ENCODE data around the gene USP5. TPM values are rescaled to one million over a fixed set of nuclear protein-coding genes. Genes with fewer than 3 reads are reported as not detected.
A peak's percentile ranks its signal among the peaks of the same experiment; 100 is the strongest.

Gene USP5
- total and polyA plus RNA-seq, 2 of the 8 experiments (the other 6 are each of a cell fraction or from before 2014, with no cell fraction given): 66.5 to 148 TPM

DNA sequence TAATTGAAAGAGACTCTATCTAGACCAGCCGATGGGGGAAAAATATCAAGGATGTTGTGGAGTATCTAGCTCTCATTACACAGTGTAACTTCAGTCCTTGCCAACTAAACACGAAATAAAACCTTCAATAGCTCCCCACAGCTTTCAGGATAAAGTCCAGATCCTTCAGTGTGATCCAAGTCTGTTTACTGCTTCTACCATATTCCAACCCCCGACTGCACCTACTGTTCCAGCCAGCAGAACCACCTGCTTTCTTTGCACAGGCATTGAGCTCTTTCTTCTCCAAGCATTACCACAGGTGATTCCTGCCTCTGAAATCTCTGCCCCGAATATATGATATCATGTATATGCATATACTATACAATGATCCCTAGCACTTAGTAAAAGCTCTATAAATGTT, 50.5 kb downstream of the USP5 start:
- Histone ChIP-seq H2BK20ac (ENCODE audit: low read length) (no peak overlapping the region), H3K9me3 (ENCODE audit: insufficient read depth in 2 of 2, low read depth in 1 of 2, low read length in 1 of 2) (no peaks in the 10 kb centered on the region), H3K9ac (replicated peaks in 1 of 4; ENCODE audit: extremely low read depth in 1 of 4, low read depth in 3 of 4, low read length in 3 of 4) (no peak overlapping the region), H3K4me1 (replicated peaks in 1 of 4; ENCODE audit: control insufficient read depth in 3 of 4, insufficient read depth in 4 of 4, low read length in 3 of 4) (peaks cover 3 to 12% (median 11%) of the 10 kb centered on the region in 4 experiments; a peak in 5 of 7 replicates), H2BK5ac (ENCODE audit: low read depth, low read length) (no peak overlapping the region), H2BK120ac (replicated peaks; ENCODE audit: low read depth, low read length) (no peak overlapping the region), H3K4me3 (ENCODE audit: extremely low read depth in 1 of 4, insufficient read depth in 2 of 4, low read depth in 3 of 4, low read length in 4 of 4) (no peak overlapping the region), H3K23me2 (ENCODE audit: low read depth, low read length) (peaks cover 3% of the 10 kb centered on the region; the same call in 1 of the 2 replicates), H3K79me1 (ENCODE audit: low read depth, low read length) (no peaks in the 10 kb centered on the region), H2BK15ac (ENCODE audit: low read length) (no peak overlapping the region), H3K56ac (replicated peaks; ENCODE audit: insufficient read length, low read depth, low read length) (no peak overlapping the region), H3K23ac (ENCODE audit: insufficient read length) (no peak overlapping the region), H3K14ac (ENCODE audit: insufficient read length) (no peak overlapping the region), H3K27me3 (replicated peaks in 1 of 4; ENCODE audit: control insufficient read depth in 3 of 4, extremely low read depth in 1 of 4, insufficient read depth in 3 of 4, low read length in 3 of 4) (peaks cover 0 to 4% (median 0%) of the 10 kb centered on the region in 4 experiments; a peak in 4 of 7 replicates), H4K5ac (ENCODE audit: insufficient read length, low read depth, low read length) (no peak overlapping the region), H3K4ac (replicated peaks; ENCODE audit: insufficient read length, low read depth, low read length) (no peak overlapping the region), H2AFZ (ENCODE audit: low read length) (no peak overlapping the region), H3K4me2 (ENCODE audit: insufficient read depth in 1 of 2, low read depth in 2 of 2, low read length in 2 of 2) (no peak overlapping the region), H3K79me2 (ENCODE audit: control insufficient read depth in 1 of 2, insufficient read depth in 2 of 2, low read length in 2 of 2) (no peaks in the 10 kb centered on the region), H3K27ac (ENCODE audit: low read depth, low read length) (no peak overlapping the region), H4K91ac (replicated peaks; ENCODE audit: insufficient read length, low read length) (no peak overlapping the region), H4K8ac (ENCODE audit: extremely low read depth, insufficient read depth, low read length) (no peak overlapping the region), H2BK12ac (ENCODE audit: low read depth, low read length) (peak overlapping the region; percentile 78; the same call in 1 of the 2 replicates), H3K36me3 (ENCODE audit: control insufficient read depth in 2 of 4, insufficient read depth in 4 of 4, low read length in 3 of 4) (no peaks in the 10 kb centered on the region), H4K20me1 (replicated peaks in 1 of 2; ENCODE audit: control insufficient read depth in 1 of 2, insufficient read depth in 2 of 2, low read length in 2 of 2) (no peaks in the 10 kb centered on the region), H3K18ac (ENCODE audit: extremely low read depth, low read length) (no peak overlapping the region), H2AK5ac (ENCODE audit: low read depth, low read length) (no peak overlapping the region; the same call in 1 of the 2 replicates)
- ChIA-PET POLR2A (ENCODE audit: partially characterized antibody) (interaction anchor here (3.4 to 39.6 kb wide), 4 partner anchors 10 to 40 kb away, joined by 22 to 1027 read pairs (median 246); partner anchors contain the start of genes ATN1, C12orf57, PTPN6 and RNU7-1), CTCF (ENCODE audit: partially characterized antibody) (interaction anchor here (0.9 to 13.0 kb wide), 8 partner anchors 10 to 206 kb away, joined by 3 to 74 read pairs (median 4); partner anchors contain the start of genes ENO2 and SPSB2)
- FAIRE-seq: no peak
- 84% methylated on average over 4 of the region's 4 CpGs; no CpG with 5 or more reads in 1 of the 2 experiments for WGBS, 2 experiments (ENCODE audit: extremely low coverage in 1 of 2, insufficient coverage in 1 of 2, insufficient read length in 1 of 2, insufficient replicate concordance in 2 of 2, low coverage in 1 of 2, low lambda C conversion rate in 2 of 2, missing lambda C conversion rate in 1 of 2)
- DNase-seq (ENCODE audit: low read depth in 1 of 2, low spot score in 2 of 2): no peak
- TF ChIP-seq, protein P1, sequence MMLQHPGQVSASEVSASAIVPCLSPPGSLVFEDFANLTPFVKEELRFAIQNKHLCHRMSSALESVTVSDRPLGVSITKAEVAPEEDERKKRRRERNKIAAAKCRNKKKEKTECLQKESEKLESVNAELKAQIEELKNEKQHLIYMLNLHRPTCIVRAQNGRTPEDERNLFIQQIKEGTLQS (IDR thresholded peaks at IDR 0.05; ENCODE audit: insufficient read depth, low read depth, low read length): no peak
- TF ChIP-seq CTBP2 (IDR thresholded peaks at IDR 0.05; ENCODE audit: borderline replicate concordance, insufficient read depth, insufficient read length, low read length): no peak

All from H1 (cell line).